Thyroid gland (tissue), 4 donors: ENCODE measurements around the gene SVEP1. TPM values are rescaled to one million over a fixed set of nuclear protein-coding genes. Genes with fewer than 3 reads are reported as not detected.

Experiments used
- DNase-seq, 2 donors: peaks; one replicate each; pipeline ENCODE4 v3.0.0-alpha.2; 2019
- H3K27ac ChIP-seq, 3 donors: fragments of 200-600 bp; sonication (generic); 1 replicate in 2 of 3; 2 replicates in 1 of 3; pipeline ENCODE4 v1.5.1; 2016 to 2019; ENCODE audit warnings: mild to moderate bottlenecking in 1 of 3, moderate library complexity in 1 of 3
- H3K27me3 ChIP-seq: fragments of 200-600 bp; sonication (generic); one replicate; pipeline ENCODE4 v1.5.1; 2019
- H3K36me3 ChIP-seq, 2 donors: fragments of 200-600 bp; sonication (generic); one replicate each; pipeline ENCODE4 v1.5.1; 2016 to 2019
- H3K4me1 ChIP-seq, 2 donors: fragments of 200-600 bp; sonication (generic); one replicate each; pipeline ENCODE4 v1.5.1; 2017 to 2019
- H3K4me3 ChIP-seq, 3 donors: fragments of 200-600 bp; sonication (generic); replicated peaks in 1 of 3; 1 replicate in 2 of 3; 2 replicates in 1 of 3; pipeline ENCODE4 v1.5.1; 2016; ENCODE audit warnings: mild to moderate bottlenecking in 1 of 3
- H3K9me3 ChIP-seq: fragments of 200-600 bp; sonication (generic); one replicate; pipeline ENCODE4 v1.5.1; 2017
- POLR2A ChIP-seq, 2 donors: fragments of 450-650 bp; IDR thresholded peaks; one replicate each; pipeline ENCODE4 v1.6.1; 2017; ENCODE audit warnings: antibody characterized with exemption in 2 of 2, mild to moderate bottlenecking in 2 of 2, moderate library complexity in 1 of 2
- WGBS, 2 donors: methylation state at CpG; one replicate each; pipeline ENCODE4 v1.1.5; 2017; 5-methylcytosine and 5-hydroxymethylcytosine counted together
- intact Hi-C: fragments of 100-400 bp; cut with DNase I; formaldehyde crosslinking; loops from one replicate; pipeline ENCODE4 v1.15.1; 2023
- total RNA-seq, 4 donors: library from RNA; depleted of rRNA; stranded (reverse); fragments of >200 nt; gene quantifications; one replicate each; pipeline ENCODE4 v1.2.3, GENCODE V29; 2016
- TF ChIP-seq, protein P1 (sequence below), 6 experiments: fragments of 200-600 bp in 3 of 6; fragments of 450-650 bp in 3 of 6; sonication (generic) in 3 of 6; IDR thresholded peaks; one replicate each; pipeline ENCODE4 v1.5.1; 2016 to 2019; ENCODE audit warnings: antibody characterized with exemption in 6 of 6, mild to moderate bottlenecking in 2 of 6, inconsistent platforms in 1 of 6, moderate library complexity in 1 of 6

Gene SVEP1
- total RNA-seq, 4 donors from 2014 or later, result 14.1 to 55.5 (median 31.9) TPM

DNA sequence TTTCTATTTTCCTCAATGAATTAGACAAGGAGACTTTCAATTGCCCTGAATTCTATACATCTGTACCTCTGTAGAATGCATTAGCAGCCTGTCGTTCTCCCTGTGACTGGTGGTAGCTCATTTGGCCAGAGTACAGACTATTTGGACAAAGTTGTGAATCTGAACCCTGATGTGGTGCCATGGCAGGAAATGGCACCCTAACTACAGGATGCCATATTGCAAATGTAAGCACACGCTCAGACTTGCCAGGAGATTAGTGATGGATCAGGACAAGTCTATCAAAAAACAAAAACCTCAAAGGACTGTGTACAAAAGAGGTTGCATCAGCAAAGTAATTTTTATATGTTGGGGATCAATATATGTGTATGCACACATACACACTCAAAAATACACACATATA is 58.3 kb downstream of the SVEP1 start:
- Histone ChIP-seq H3K36me3 (no peaks in the 10 kb centered on the region), H3K4me1 (no peaks in the 10 kb centered on the region), H3K27ac (no peak overlapping the region), H3K9me3 (no peaks in the 10 kb centered on the region), H3K27me3 (no peaks in the 10 kb centered on the region), H3K4me3 (no peak overlapping the region)
- intact Hi-C loops, result no loop called here
- DNase-seq, result no peak
- no peak for TF ChIP-seq POLR2A (IDR thresholded peaks at IDR 0.05)
- TF ChIP-seq, protein P1, sequence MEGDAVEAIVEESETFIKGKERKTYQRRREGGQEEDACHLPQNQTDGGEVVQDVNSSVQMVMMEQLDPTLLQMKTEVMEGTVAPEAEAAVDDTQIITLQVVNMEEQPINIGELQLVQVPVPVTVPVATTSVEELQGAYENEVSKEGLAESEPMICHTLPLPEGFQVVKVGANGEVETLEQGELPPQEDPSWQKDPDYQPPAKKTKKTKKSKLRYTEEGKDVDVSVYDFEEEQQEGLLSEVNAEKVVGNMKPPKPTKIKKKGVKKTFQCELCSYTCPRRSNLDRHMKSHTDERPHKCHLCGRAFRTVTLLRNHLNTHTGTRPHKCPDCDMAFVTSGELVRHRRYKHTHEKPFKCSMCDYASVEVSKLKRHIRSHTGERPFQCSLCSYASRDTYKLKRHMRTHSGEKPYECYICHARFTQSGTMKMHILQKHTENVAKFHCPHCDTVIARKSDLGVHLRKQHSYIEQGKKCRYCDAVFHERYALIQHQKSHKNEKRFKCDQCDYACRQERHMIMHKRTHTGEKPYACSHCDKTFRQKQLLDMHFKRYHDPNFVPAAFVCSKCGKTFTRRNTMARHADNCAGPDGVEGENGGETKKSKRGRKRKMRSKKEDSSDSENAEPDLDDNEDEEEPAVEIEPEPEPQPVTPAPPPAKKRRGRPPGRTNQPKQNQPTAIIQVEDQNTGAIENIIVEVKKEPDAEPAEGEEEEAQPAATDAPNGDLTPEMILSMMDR (IDR thresholded peaks at IDR 0.05), result no peak
- 83 to 89% methylated on average over 2 of the region's 2 CpGs for WGBS, 2 donors

GRCh38 chr9:110520120-110520701 is 59.3 kb downstream of the SVEP1 start:
- H3K9me3 ChIP-seq, result no peaks in the 10 kb centered on the region
- H3K27me3 ChIP-seq, result no peaks in the 10 kb centered on the region
- 71 to 74% methylated on average over 6 of the region's 6 CpGs for WGBS, 2 donors
- H3K36me3 ChIP-seq, result no peaks in the 10 kb centered on the region
- H3K27ac ChIP-seq, result no peak overlapping the region
- intact Hi-C loops, result no loop called here
- DNase-seq, result no peak
- H3K4me3 ChIP-seq, result no peak overlapping the region
- H3K4me1 ChIP-seq, result no peaks in the 10 kb centered on the region
- TF ChIP-seq, protein P1 (IDR thresholded peaks at IDR 0.05), result no peak
- TF ChIP-seq POLR2A (IDR thresholded peaks at IDR 0.05), result no peak

GRCh38 chr9:110517483-110517882 is 62.1 kb downstream of the SVEP1 start:
- WGBS, 2 donors, result 93 to 95% methylated on average over 5 of the region's 5 CpGs

DNA sequence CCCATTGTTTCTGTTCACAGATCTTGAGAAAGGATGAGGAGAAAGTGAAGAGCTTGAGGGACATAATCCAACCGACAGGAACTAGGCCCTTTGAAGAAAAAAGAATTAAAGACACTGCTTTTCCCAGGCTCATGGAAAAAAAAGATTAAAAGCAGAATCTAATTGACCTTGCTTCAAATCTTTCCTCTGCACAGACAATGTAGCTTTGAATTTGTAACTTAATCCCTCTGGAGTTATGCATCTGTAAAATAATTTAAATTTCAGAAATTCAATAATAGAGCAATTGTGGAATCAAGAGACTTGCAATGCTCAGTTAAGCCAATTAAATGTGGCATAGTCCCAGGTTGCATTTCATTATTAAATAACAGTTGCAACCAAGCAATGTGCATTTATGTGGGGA is 64.6 kb downstream of the SVEP1 start:
- no peak overlapping the region for H3K27ac ChIP-seq
- no peak for DNase-seq
- H3K4me3 ChIP-seq, result no peak overlapping the region
- H3K27me3 ChIP-seq, result no peaks in the 10 kb centered on the region
- intact Hi-C loops, result no loop called here
- TF ChIP-seq, protein P1 (IDR thresholded peaks at IDR 0.05), result no peak
- no peak for TF ChIP-seq POLR2A (IDR thresholded peaks at IDR 0.05)
- no peaks in the 10 kb centered on the region for H3K9me3 ChIP-seq
- no peaks in the 10 kb centered on the region for H3K4me1 ChIP-seq
- no peaks in the 10 kb centered on the region for H3K36me3 ChIP-seq
- WGBS, 2 donors, result 29 to 33% methylated on average over 1 of the region's 1 CpG

More at GRCh38 chr9:110517483-110517882, 62.1 kb downstream of the SVEP1 start:
- no peaks in the 10 kb centered on the region for H3K9me3 ChIP-seq
- no peak for DNase-seq
- no peaks in the 10 kb centered on the region for H3K4me1 ChIP-seq
- no peak for TF ChIP-seq POLR2A (IDR thresholded peaks at IDR 0.05)
- TF ChIP-seq, protein P1 (IDR thresholded peaks at IDR 0.05), result no peak
- H3K4me3 ChIP-seq, result no peak overlapping the region
- no peaks in the 10 kb centered on the region for H3K36me3 ChIP-seq
- H3K27me3 ChIP-seq, result no peaks in the 10 kb centered on the region
- H3K27ac ChIP-seq, result no peak overlapping the region
- intact Hi-C loops, result no loop called here

- no peak overlapping the region for H3K27ac ChIP-seq
- TF ChIP-seq, protein P1 (IDR thresholded peaks at IDR 0.05), result no peak
- no peak for TF ChIP-seq POLR2A (IDR thresholded peaks at IDR 0.05)
- H3K4me1 ChIP-seq, result no peaks in the 10 kb centered on the region
- DNase-seq, result no peak
- no peaks in the 10 kb centered on the region for H3K9me3 ChIP-seq
- H3K27me3 ChIP-seq, result no peaks in the 10 kb centered on the region
- H3K4me3 ChIP-seq, result no peak overlapping the region
- no peaks in the 10 kb centered on the region for H3K36me3 ChIP-seq
- intact Hi-C loops, result no loop called here
- WGBS, 2 donors, result 81 to 86% methylated on average over 3 of the region's 3 CpGs
These were observed 66.7 kb downstream of the SVEP1 start for GRCh38 chr9:110512817-110513216.
